Common myeloid progenitor, CD34-positive (primary cell): Measurements from ENCODE around the gene UCN3. TPM values are rescaled to one million over a fixed set of nuclear protein-coding genes. Genes with fewer than 3 reads are reported as not detected.

ENCODE experiments used
- CTCF ChIA-PET: fragments of 350-600 bp; sonication (Branson Sonifier 250); formaldehyde crosslinking; loops from one replicate; lab custom pipeline; 2021; ENCODE audit warnings: antibody characterized with exemption; lab: Charles Lee
- POLR2A ChIA-PET: fragments of 350-600 bp; sonication (Branson Sonifier 250); formaldehyde crosslinking; loops from one replicate; lab custom pipeline; 2021; ENCODE audit warnings: antibody characterized with exemption; lab: Charles Lee
- DNase-seq, 3 donors: peaks; one replicate each; pipeline versions ENCODE4 v3.0.0 to v3.0.0-alpha.2; 2013
- H3K27ac ChIP-seq, 2 experiments: 1 replicate in 1 of 2; 2 replicates in 1 of 2; pipeline ENCODE4 v1.7.0; 2013; ENCODE audit warnings: inconsistent platforms in 2 of 2, low read length in 2 of 2, mild to moderate bottlenecking in 2 of 2, low read depth in 1 of 2, moderate library complexity in 1 of 2; ENCODE audit not compliant: severe bottlenecking in 2 of 2, insufficient read depth in 1 of 2, poor library complexity in 1 of 2
- H3K27me3 ChIP-seq, 5 experiments: replicated peaks in 2 of 5; 1 replicate in 3 of 5; 2 replicates in 2 of 5; pipeline versions ENCODE4 v1.6.1 to v1.7.0; 2013; ENCODE audit warnings: low read length in 4 of 5, mild to moderate bottlenecking in 2 of 5, moderate library complexity in 2 of 5, inconsistent platforms in 1 of 5; ENCODE audit not compliant: insufficient read depth in 5 of 5, control insufficient read depth in 4 of 5
- H3K36me3 ChIP-seq, 4 experiments: 1 replicate in 2 of 4; 2 replicates in 2 of 4; pipeline versions ENCODE4 v1.6.1 to v1.7.0; 2013; ENCODE audit warnings: low read length in 3 of 4, control low read depth in 1 of 4, mild to moderate bottlenecking in 1 of 4; ENCODE audit not compliant: control insufficient read depth in 4 of 4, insufficient read depth in 4 of 4
- H3K4me1 ChIP-seq, 4 experiments: 1 replicate in 3 of 4; 2 replicates in 1 of 4; pipeline versions ENCODE4 v1.6.1 to v1.7.1; 2013; ENCODE audit warnings: low read length in 3 of 4, mild to moderate bottlenecking in 3 of 4, control low read depth in 1 of 4, inconsistent platforms in 1 of 4, moderate library complexity in 1 of 4; ENCODE audit not compliant: control insufficient read depth in 4 of 4, insufficient read depth in 4 of 4; ENCODE audit errors: control extremely low read depth in 1 of 4
- H3K4me3 ChIP-seq, 7 experiments: 1 replicate in 4 of 7; 2 replicates in 3 of 7; pipeline versions ENCODE4 v1.5.1 to v1.7.0; 2013; ENCODE audit warnings: mild to moderate bottlenecking in 7 of 7, low read length in 6 of 7, moderate library complexity in 6 of 7, inconsistent platforms in 2 of 7, low read depth in 2 of 7, control low read depth in 1 of 7; ENCODE audit not compliant: insufficient read depth in 4 of 7, control insufficient read depth in 1 of 7; ENCODE audit errors: extremely low read depth in 1 of 7
- H3K9me3 ChIP-seq, 5 experiments: 1 replicate in 4 of 5; 2 replicates in 1 of 5; pipeline versions ENCODE4 v1.6.1 to v1.7.1; 2013; ENCODE audit warnings: low read length in 4 of 5, mild to moderate bottlenecking in 2 of 5, inconsistent platforms in 1 of 5, low read depth in 1 of 5, moderate library complexity in 1 of 5; ENCODE audit not compliant: control insufficient read depth in 4 of 5, insufficient read depth in 2 of 5; ENCODE audit errors: control extremely low read depth in 1 of 5
- whole genome bisulfite sequencing: methylation state at CpG from one replicate; pipeline ENCODE4 v1.1.5; 2013; ENCODE audit not compliant: insufficient coverage; 5-methylcytosine and 5-hydroxymethylcytosine counted together
- polyA plus RNA-seq: library from polyadenylated mRNA; unstranded; fragments of 120-200 nt; gene quantifications from one replicate; pipeline ENCODE4 v1.2.1, GENCODE V29; 2013

Gene UCN3
- polyA plus RNA-seq, result not detected

GRCh38 chr10:5364890-5365338 is at the start of gene UCN3:
Gene UCN3 (plus strand): TSS chr10:5364966. CDS start chr10:5373721, 8,755 bp downstream.
- CTCF ChIA-PET, result no interaction called here
- Histone ChIP-seq H3K27me3 (peaks cover 0 to 2% (median 0%) of the 10 kb centered on the region in 5 experiments), H3K4me1 (peaks cover 0 to 14% (median 4%) of the 10 kb centered on the region in 4 experiments), H3K9me3 (no peaks in the 10 kb centered on the region), H3K4me3 (peak within 1 kb of the TSS in 1 of 7 experiments; percentile 20), H3K36me3 (no peaks in the 10 kb centered on the region), H3K27ac (no peak within 1 kb of the TSS)
- 95% methylated on average over 16 of the region's 21 CpGs for WGBS
- no peak for DNase-seq
- POLR2A ChIA-PET, result no interaction called here

GRCh38 chr10:5317547-5318107 is 47.1 kb upstream of the UCN3 start:
- Histone ChIP-seq H3K27ac (peak overlapping the region in 1 of 2 experiments; percentile 53), H3K4me3 (no peak overlapping the region), H3K4me1 (peaks cover 0 to 13% (median 10%) of the 10 kb centered on the region in 4 experiments), H3K27me3 (no peaks in the 10 kb centered on the region), H3K9me3 (peaks cover 2 to 10% (median 4%) of the 10 kb centered on the region in 5 experiments), H3K36me3 (no peaks in the 10 kb centered on the region)
- peak; percentile 58 to 95 (median 94) for DNase-seq
- 50% methylated on average over 8 of the region's 10 CpGs for WGBS
- CTCF ChIA-PET, result interaction anchor here (1.3 to 1.9 kb wide), 3 partner anchors 11 to 25 kb away, joined by 4 to 5 read pairs (median 5); no protein-coding TSS in a partner anchor
- POLR2A ChIA-PET, result interaction anchor here (0.6 kb wide), 1 partner anchor 224 kb away, joined by 3 read pairs; the partner anchor contains the start of gene AKR1C3

GRCh38 chr10:5318148-5318547 is 46.6 kb upstream of the UCN3 start:
- Histone ChIP-seq H3K4me1 (peaks cover 0 to 13% (median 10%) of the 10 kb centered on the region in 4 experiments), H3K36me3 (no peaks in the 10 kb centered on the region), H3K4me3 (no peak overlapping the region), H3K27me3 (no peaks in the 10 kb centered on the region), H3K27ac (peak overlapping the region in 1 of 2 experiments; percentile 53), H3K9me3 (peaks cover 2 to 10% (median 4%) of the 10 kb centered on the region in 5 experiments)
- no peak for DNase-seq
- CTCF ChIA-PET, result interaction anchor here (1.3 to 1.9 kb wide), 2 partner anchors 11 to 26 kb away, joined by 4 to 5 read pairs; no protein-coding TSS in a partner anchor
- POLR2A ChIA-PET, result interaction anchor here (0.6 kb wide), 1 partner anchor 224 kb away, joined by 3 read pairs; the partner anchor contains the start of gene AKR1C3
- 100% methylated on average over 2 of the region's 5 CpGs for WGBS

GRCh38 chr10:5319863-5320262 is 44.9 kb upstream of the UCN3 start:
- Histone ChIP-seq H3K27me3 (no peaks in the 10 kb centered on the region), H3K36me3 (no peaks in the 10 kb centered on the region), H3K4me1 (peaks cover 0 to 13% (median 10%) of the 10 kb centered on the region in 4 experiments), H3K4me3 (no peak overlapping the region), H3K27ac (no peak overlapping the region), H3K9me3 (peaks cover 2 to 10% (median 4%) of the 10 kb centered on the region in 5 experiments)
- CTCF ChIA-PET, result no interaction called here
- DNase-seq, result no peak
- WGBS, result no CpG with 5 or more reads among the region's 4 CpGs
- POLR2A ChIA-PET, result no interaction called here

- ChIA-PET POLR2A (no interaction called here), CTCF (interaction anchor here (0.8 kb wide), 1 partner anchor 29 kb away, joined by 3 read pairs; no protein-coding TSS in a partner anchor)
- Histone ChIP-seq H3K27ac (no peak overlapping the region), H3K4me1 (peaks cover 0 to 13% (median 10%) of the 10 kb centered on the region in 4 experiments), H3K27me3 (no peaks in the 10 kb centered on the region), H3K36me3 (no peaks in the 10 kb centered on the region), H3K9me3 (peaks cover 2 to 10% (median 4%) of the 10 kb centered on the region in 5 experiments), H3K4me3 (no peak overlapping the region)
- 80% methylated on average over 3 of the region's 3 CpGs for WGBS
- peak in 2 of 3 donors; percentile 26 to 51 for DNase-seq
Observed at GRCh38 chr10:5321273-5321672, 43.5 kb upstream of the UCN3 start.

- DNase-seq, result no peak
- H3K36me3 ChIP-seq, result no peaks in the 10 kb centered on the region
- H3K4me3 ChIP-seq, result no peak overlapping the region
- H3K27me3 ChIP-seq, result no peaks in the 10 kb centered on the region
- WGBS, result 94% methylated on average over 3 of the region's 4 CpGs
- peaks cover 2 to 10% (median 4%) of the 10 kb centered on the region in 5 experiments for H3K9me3 ChIP-seq
- ChIA-PET POLR2A (no interaction called here), CTCF (no interaction called here)
- no peak overlapping the region for H3K27ac ChIP-seq
- no peaks in the 10 kb centered on the region for H3K4me1 ChIP-seq
Observed at GRCh38 chr10:5323446-5323845, 41.3 kb upstream of the UCN3 start.

GRCh38 chr10:5325076-5325475 is 39.7 kb upstream of the UCN3 start:
- Histone ChIP-seq H3K27me3 (no peaks in the 10 kb centered on the region), H3K4me3 (no peak overlapping the region), H3K4me1 (no peaks in the 10 kb centered on the region), H3K27ac (no peak overlapping the region), H3K9me3 (peaks cover 2 to 10% (median 4%) of the 10 kb centered on the region in 5 experiments), H3K36me3 (no peaks in the 10 kb centered on the region)
- no peak for DNase-seq
- 74% methylated on average over 6 of the region's 6 CpGs for WGBS
- CTCF ChIA-PET, result no interaction called here
- POLR2A ChIA-PET, result no interaction called here
